CD4-positive, alpha-beta T cell treated with Interleukin-17A for 1 hour (primary cell): Measurements from ENCODE around the gene DUSP5.
"Not testable (repeated sequence)": the region's sequence is repeated elsewhere in the genome, so short reads cannot be mapped to it uniquely, and the experiment has no call there.

Experiments used
- DNase-seq: peaks from one replicate; pipeline ENCODE4 v3.0.0-alpha.2; 2020

DUSP5 gene

GRCh38 chr10:110523736-110524135 lies 26.0 kb downstream of the DUSP5 start:
- no peak for DNase-seq

- no peak for DNase-seq
These were observed 26.6 kb downstream of the DUSP5 start for GRCh38 chr10:110524179-110524858.

- no peak for DNase-seq
These were observed 27.1 kb downstream of the DUSP5 start for GRCh38 chr10:110524859-110525232.

GRCh38 chr10:110525349-110526260 lies 27.9 kb downstream of the DUSP5 start:
- DNase-seq = no peak

GRCh38 chr10:110527731-110528171 lies 30.0 kb downstream of the DUSP5 start:
- no peak for DNase-seq

- DNase-seq = no peak
These were observed 30.7 kb downstream of the DUSP5 start for GRCh38 chr10:110528224-110528996.

- peak; percentile 58 for DNase-seq
These were observed 31.4 kb downstream of the DUSP5 start for GRCh38 chr10:110528997-110529524.

GRCh38 chr10:110529596-110530011 lies 31.9 kb downstream of the DUSP5 start:
- peak; percentile 53 for DNase-seq

GRCh38 chr10:110530131-110530831 lies 32.6 kb downstream of the DUSP5 start:
- no peak for DNase-seq

- DNase-seq = no peak
These were observed 34.0 kb downstream of the DUSP5 start for GRCh38 chr10:110531687-110532086.

GRCh38 chr10:110532628-110533027 lies 34.9 kb downstream of the DUSP5 start:
- DNase-seq = not testable (repeated sequence)

GRCh38 chr10:110533149-110533548 lies 35.4 kb downstream of the DUSP5 start:
- no peak for DNase-seq

GRCh38 chr10:110534571-110534970 lies 36.9 kb downstream of the DUSP5 start:
- DNase-seq = no peak

GRCh38 chr10:110535958-110536891 lies 38.5 kb downstream of the DUSP5 start:
- DNase-seq = peak; percentile 58

GRCh38 chr10:110539091-110539490 lies 41.4 kb downstream of the DUSP5 start:
- no peak for DNase-seq

- no peak for DNase-seq
These were observed 42.3 kb downstream of the DUSP5 start for GRCh38 chr10:110540031-110540430.

GRCh38 chr10:110544958-110545537 lies 47.3 kb downstream of the DUSP5 start:
- no peak for DNase-seq

GRCh38 chr10:110546077-110546476 lies 48.4 kb downstream of the DUSP5 start:
- no peak for DNase-seq

GRCh38 chr10:110546499-110547110 lies 48.9 kb downstream of the DUSP5 start:
- no peak for DNase-seq

- peak; percentile 81 for DNase-seq
These were observed 49.5 kb downstream of the DUSP5 start for GRCh38 chr10:110547139-110547761.
